Bone marrow (tissue), 2 donors: Measurements from ENCODE around the gene CLBA1.

Source experiments
- DNase-seq, 2 donors: peaks; one replicate each; lab custom pipeline; 2025; lab: John Stamatoyannopoulos, UW

CLBA1 gene

DNA sequence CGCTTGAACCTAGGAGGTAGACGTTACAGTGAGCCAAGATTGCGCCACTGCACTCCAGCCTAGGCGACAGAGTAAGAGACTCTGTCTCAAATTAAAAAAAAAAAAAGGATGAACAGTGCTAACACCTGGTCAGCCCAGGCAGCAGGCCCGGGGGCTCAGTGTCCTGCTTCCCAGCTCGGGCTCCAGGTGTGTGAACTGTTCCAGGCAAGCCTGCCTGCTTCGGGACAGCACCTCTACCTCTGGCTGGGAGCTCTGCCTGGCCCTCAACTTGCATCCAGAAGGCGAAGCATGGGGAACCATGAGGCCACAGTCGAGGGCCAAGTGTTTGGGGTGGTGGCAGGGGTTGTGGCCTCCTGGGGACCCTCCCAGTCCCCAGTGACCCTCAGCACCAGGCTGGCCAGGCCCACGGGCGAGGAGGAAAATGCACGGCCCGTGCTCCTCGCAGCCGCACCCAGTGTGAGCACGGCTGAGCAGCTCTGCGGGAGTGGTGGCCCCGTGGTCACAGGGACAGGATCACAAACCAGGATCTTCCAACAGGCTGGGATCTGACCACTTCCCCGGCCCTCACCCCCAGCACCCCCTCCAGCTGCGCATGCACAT, 19.8 kb downstream of the CLBA1 start:
- no peak for DNase-seq

DNA sequence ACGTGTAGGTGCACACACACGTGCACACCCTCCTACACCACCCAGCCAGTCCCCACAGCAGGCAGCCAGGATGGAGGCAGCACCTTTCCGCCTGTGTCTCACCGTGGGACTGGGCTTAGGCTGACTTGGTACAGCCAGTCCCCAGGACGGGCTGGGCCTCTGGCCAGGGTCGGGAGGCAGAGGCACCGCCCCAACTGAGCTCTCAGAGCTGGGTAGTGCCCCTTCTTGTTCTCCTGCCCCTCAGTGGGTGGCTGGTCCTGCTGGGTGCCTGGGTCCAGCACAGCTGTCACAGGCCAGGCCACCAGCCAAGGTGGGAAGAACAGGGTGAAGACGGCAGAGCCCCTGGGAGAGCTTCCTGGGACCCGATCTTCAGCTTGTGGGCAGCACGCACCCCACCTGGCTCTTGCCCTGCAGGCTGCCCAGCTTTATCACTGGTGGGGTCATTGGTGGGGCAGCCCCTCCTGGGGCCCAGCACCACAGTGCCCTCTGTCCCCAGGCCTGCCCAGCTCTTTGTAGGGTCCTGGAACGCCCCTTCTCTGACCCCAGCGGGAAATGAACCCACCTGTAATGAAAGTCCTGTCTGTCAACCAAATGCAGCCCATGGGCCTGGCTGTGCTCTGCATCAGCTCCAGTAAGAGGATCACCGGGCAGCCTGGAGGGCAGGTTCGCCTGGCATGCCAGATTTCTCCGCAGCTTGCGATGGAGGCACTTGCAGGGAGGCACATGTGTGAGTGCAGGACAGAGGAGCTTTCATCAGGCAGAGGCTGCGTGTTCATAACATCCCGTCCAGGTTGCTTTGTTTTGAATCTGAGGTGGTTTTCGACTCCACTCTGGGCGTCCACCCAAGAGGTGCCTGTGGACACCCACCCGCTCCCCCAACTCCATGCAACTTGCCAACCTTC, 20.6 kb downstream of the CLBA1 start:
- DNase-seq: no peak

DNA sequence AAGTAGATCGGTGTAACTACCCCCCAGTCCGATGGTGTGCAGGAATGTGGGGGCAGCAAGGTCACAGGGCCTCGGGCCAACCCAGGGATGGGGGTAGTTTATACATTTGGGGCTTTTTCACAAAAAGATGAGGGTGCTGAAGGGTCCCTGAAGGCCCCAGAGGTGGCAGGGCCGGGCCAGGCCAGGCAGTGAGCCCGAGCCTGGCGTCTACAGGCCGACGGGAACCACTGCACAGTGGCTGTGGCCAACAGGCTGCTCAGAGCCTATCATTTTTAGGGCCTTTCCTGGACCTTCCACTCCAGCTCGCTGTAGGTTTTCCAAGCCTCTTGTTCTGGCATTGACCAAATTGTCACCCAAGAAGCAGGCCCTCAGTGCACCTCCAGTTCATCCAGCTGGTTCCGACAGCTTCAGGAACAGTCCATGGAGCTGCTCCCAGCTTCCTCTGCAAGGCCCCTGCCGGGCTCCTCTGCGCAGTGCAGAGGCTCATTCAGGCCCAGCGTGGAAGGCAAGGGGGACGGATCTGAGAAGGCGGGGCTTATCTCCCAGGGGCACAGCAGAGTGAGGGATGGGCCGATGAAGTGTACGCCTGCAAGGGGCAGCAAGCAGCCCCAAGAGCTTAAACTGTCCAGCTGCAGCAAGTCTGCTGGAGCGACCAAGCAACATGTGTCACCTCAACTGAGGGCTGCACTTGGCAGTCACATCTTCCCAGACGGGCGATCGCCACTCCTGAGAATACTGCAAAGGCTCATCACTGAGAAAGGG, 21.4 kb downstream of the CLBA1 start:
- DNase-seq: no peak

DNA sequence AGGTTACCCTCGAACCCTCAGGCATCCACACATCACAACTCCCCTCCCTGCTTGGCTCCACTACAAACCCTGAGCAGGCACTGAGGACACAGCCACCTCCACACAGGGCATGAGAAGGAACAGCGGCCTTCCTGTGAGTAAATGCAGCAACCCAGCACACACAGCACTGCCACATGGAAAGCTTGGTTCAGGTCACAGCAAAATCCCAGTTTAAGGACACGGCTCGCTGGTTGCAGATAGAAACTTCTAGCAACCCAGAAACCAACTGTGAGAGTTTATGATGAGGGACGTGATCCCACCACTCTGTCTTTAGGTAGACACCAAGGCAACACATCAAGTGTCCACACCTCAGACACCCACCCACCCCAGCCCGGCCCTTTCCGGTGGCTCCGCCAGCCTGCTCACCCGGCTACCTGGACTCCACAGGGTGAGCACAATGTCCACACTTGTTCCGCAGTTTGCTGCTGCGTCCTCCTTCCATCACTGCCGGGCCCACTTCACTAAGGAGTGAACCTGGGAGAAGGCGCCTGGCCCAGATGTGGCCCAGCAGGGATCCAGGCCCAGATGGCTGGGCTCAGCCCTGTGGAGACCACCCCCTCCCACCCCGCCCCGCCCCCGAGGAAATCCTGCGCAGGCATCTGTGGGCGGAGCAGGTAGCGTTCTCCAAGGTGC, 22.1 kb downstream of the CLBA1 start:
- no peak for DNase-seq

DNA sequence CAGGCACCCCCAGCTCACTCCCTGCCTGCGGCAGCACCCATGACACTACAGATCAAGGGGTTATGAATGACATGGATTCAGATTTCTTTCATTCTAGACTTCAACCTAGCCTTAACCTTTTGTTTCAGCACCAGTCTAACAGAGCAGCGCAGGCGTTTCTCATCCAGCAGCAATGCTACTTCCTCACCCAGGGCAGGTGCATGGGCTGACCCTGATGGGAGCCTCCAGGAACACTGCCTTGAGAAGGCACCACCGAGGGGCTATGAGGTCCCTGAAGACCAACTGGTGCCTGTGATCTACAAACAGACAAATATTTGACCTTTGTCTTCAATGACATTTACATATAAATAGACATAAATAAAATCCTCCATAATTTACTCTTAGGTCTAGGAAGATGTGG, 24.5 kb downstream of the CLBA1 start:
- DNase-seq: no peak

DNA sequence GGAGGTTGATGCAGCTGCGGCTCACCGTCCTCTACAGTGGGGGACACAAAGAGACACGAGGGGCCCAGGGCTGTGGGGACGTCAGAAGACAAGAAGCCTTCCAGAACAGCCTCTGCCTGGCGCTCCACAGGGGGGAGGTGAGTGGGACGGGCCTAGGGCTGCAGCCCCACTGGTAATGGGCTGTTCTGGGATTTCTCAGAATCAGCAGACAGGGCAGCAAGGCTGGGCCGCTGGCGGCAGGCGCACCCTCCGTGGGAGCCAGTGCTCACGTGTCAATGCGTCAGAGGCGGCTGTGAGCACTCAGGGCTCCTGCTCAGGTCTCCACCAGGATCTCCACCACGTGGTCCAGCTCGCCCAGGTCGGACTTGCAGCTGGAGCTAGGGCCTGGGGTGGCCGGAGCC, 25.3 kb downstream of the CLBA1 start:
- DNase-seq: no peak

DNA sequence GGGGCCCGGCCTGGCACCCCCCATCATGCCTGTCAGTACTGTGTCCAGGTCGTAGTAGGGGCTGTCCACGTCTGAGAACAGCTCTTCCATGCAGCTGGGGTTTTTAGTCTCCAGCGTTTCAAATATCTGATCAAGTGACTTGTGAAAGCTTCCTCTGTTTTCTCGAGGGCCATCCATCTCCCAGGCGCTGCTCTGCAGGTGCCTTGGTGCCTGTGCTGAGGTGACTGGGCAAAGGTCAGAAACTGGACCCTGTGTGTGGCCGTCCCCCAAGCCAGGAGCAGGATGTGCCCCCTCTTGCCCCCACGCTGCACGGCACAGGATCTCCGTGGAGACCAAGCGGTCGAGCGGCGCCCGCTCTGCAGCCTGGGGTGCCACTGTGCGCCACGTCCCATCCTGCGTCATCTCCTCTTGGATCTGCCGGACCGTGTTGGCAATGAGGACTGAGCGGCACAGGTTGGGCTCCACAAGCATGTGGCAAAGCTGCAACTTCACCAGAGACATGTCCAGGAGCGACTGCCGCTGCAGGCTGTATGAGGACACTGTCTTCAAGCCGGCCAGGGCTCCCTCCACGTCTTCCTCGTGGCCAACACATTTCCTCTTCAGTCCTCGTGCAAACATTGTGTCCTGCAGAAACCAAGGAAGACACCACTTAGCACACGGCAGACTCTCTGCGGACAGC, 25.9 kb downstream of the CLBA1 start:
- DNase-seq: no peak

DNA sequence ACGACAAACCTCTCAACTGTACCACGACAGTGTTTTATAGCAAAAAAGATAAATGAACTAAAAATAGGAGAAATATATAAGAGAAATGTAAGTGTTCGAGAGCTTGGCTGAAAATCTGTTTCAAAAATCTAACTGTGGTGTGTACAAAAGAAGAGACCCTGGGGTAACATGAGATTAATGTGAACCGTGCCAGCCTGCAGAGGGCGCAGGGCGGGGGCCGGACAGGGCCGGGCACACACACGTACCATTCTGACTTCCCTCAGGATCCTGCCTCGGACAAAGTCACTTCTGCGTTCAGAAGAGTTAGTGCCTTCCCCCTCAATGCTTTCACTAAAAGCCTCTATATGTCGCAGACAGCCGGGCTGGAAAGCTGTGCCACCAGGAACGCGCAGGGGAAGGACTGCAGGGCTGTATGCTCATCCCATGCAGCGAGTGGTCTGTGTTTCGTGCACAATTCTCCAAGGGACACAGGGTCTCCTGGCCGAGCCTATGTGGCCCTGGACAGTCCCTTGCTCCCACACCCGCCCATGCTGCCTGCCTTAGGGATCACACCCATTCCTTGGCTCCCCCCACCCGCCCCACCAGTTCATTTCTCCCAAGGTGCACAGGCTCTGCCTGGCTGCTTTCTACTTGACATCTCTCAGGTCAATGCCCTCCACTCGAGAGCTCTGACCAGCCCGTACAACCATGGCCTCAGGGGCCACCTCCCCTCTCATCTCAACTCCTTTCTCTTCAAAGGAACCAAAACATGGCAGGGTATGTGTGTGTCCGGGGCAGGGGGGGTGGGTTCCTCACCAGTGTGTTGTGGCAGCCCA, 26.8 kb downstream of the CLBA1 start:
- no peak for DNase-seq

DNA sequence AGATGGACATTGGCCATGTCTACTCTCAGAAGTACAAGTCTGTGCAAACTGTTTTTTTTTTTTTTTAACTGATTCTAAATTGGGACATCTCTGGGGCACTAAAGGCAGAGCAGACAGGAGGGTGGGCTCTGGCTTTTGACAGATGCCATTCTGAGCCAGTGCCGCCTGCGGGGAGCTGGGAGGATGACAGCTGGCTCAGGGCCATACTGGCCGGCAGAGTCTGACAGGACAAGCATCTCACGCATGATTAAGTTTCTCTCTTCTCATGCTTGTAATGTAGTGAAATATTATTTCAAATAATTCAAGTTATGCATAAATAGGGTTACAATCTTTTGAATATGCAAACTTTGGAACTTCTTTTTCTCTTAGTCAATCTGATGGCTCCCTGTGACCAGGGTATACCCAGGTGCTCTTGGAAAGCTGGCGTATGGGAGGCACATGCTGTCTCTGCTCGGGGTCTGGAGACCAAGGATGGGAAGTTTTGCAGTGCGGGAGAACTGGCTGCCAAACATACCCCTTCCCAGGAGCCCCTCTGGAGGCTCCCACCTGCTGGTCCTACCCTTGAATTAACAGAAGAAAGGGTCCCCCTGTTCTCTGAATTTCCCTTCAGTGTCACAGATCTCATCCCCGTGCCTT, 27.7 kb downstream of the CLBA1 start:
- DNase-seq: no peak

DNA sequence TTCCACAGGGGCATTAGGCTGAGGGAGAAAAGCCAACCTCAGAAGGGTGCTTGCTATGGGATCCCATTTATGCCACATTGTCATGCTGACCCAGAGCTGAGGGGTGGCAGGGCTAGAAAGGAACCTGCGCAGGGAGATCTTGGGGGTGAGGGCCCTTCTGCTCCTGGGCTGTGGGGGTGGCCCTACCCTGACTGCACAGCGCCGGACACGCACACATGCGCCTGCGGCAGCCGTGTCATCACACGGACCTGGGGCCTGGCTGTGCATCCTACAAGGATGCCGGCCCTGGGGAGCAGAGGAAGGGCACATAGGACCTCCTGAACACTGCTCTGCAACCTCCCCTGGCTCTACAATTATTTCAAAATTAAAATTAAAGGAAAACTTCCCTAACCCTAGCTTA, 28.4 kb downstream of the CLBA1 start:
- DNase-seq: no peak

DNA sequence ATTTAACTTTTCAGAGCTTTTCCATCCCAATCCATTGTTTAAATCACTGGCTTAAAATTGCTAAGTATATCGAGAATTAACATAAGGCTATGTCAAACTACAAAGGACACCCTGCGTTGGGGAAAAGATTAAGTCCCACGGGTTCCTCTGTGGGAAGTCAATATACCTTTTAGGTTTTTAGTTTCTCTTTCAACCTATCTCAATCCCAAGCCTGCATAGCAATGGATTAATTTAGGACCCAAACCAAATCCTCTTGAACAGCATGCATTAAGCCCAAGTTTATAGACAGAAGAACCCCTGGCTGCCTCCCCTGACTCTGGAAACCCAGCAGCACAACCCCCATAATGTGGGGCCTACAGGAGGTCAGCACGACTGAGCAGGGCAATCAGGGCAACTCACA, 29.0 kb downstream of the CLBA1 start:
- DNase-seq: no peak

DNA sequence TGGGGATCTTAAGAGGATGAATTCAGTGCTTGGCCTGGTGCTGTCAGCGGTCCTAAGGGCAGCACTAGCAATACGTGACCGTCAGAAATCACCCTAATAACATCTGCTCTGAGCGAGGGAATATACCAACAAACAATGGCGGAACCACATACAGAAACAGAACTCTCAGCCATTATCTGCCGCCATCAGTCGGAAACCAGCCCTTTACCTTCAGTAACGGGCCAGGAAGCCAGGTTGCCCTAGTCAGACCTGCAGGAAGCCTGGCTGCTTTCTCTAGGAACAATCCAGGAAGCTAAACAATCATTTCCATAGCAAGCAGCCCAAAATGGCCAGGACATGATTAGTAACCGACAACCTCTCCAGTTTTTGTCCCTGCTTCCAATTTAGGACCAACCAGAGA, 29.7 kb downstream of the CLBA1 start:
- DNase-seq: no peak

DNA sequence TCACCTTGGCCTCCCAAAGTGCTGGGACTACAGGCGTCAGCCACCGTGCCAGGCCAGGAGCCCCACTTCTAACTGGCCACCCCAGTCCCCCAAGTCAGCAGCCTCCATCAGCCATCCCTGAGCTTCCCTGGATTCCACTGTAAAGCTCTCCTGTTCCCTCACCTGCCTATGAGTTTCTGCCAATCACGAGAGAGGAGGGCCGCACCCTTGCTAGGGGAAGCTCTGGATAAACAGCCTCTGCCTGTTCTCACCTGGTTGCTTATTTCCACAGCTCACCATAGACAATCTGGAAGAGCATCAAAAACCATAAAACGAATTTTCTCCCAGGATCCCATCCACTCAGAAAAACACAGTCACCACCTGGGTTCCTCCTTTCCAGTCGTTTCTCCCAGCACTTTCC, 30.3 kb downstream of the CLBA1 start:
- DNase-seq: no peak

DNA sequence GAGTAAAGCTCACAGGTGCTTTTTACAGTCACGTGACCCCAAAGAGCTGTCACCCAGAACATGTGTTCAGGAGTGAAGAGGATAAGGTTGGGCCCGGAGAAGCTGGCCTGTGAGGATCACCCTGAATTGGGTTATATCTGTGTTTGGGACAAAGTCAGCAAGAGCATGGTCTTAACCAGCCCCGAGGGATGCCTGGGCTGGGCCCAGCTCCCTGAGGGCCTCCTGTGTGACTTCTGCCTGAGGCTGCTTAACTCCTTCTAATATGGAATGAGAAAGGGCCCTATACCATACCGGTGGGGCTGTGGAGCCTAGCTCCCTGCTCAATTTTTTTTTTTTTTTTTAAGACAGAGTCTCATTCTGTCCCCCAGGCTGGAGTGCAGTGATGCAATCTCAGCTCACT, 32.8 kb downstream of the CLBA1 start:
- DNase-seq: no peak

DNA sequence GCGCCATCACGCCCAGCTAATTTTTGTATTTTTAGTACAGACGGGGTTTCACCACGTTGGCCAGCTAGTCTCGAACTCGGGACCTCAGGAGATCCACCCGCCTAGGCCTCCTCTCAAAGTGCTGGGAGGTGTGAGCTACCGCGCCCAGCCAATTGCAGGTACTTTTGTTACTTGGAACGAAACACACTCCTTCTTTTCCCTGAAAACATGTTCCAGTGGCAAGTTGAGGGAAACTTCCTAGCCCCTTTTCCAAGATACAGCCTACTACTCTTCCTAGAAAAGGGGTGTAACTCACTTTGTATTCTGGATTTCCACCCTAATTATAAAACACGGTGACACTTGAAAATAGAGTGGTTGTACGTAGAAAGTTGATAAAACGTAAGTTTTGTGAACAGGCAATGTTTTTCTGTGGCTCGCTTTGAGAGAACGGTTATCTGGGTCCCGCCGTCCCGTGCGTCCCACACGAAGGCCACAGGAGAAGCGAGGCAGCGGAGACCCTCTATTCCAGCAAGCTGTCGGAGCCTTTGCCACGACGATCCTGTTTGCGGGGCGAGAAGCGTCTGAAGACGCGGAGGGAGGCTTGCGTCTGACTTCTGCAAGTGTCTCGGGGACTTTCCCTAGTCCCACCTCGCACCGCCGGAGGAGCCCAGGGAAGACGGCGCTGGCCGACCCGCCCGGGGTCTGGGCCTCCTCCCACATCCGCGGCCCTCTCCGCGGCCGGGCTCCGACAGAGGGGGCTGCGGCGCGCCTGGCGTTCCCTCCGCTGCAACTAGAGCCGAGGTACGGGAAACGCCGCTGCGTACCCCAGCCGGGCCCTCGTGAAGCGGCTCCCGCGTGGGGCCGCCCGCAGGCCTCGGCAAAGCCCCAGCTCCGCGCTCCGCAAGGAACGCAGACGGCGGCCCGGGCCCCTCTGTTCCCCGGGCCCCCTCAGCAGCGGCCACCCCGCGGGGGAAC, 34.5 kb downstream of the CLBA1 start:
- peak; percentile 34 to 49 for DNase-seq

DNA sequence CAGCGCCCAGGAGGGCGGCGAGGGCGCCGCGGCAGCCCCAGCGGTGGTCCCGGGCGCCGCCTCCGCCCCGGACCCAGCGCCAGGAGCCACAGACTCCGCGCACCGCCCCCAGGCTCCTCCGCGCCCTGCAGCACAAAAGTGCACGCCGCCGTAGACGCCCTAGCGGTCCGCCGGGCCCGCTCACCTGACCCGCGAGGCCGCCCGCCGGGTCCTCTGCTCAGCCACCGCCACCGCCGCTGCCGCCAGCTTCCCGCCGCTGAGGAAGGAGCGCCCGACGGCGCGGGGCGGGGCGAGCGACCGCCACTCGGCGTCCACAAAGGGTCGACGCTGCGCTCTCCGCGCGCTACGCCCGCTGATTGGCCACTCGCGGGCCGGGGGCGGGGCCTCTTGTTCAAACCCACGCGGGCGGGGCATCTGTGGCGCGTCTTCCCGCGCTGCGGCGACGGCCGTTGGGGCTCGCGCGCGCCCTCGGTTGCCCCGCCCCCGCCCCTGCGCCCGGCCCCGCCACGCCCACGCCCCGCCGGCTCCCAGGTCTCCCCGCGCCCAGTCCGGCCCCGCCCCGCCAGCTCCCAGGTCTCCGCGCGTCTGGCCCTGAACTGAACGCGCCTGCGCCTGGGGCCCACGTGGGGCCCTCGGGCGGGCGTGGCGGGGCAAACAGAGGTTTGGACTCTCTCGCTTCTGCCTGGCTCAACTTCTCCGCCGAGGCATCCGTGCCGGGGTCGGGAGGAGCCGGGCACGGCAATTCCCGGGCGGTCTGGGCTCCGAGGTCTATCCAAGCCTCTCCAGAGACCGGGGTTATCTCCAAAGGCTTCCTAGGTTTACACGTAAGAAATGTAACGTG, 35.4 kb downstream of the CLBA1 start, which contains the start of gene CDCA4:
Gene CDCA4, minus strand, starts transcription at position 269 of the 841 bp plus-strand sequence. CDS start 9,154 bp downstream, outside the sequence.
- DNase-seq: peak; percentile 91 to 96

DNA sequence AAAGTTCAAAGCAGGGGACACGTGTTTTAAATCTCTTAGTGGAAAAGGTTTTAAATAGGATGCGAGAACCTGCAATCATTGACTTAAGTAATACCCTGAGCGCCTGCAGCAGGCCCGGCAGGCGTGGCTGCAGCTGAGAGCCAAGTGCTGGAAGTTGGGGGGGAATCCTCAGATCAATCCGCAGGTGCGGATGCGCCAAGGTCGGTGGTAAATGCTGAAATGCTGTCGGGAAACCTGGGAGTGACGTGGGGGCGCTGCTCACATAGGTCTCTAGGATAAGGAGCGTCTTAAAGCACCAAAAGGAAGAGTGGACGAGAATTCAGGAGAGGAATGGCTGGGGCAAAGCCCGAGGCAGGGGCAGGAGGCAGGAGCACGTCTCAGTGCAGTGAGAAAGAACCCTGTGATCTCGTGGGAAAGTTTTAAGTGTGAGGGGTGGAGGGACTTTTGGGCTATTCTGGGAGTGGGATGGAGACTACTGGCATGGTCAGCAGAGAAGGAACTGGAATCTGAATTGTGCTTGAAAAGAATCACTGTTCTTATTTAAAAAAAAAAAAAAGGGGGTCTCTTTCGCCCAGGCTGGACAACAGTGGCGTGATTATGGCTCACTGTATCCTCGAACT, 36.2 kb downstream of the CLBA1 start:
- no peak for DNase-seq

DNA sequence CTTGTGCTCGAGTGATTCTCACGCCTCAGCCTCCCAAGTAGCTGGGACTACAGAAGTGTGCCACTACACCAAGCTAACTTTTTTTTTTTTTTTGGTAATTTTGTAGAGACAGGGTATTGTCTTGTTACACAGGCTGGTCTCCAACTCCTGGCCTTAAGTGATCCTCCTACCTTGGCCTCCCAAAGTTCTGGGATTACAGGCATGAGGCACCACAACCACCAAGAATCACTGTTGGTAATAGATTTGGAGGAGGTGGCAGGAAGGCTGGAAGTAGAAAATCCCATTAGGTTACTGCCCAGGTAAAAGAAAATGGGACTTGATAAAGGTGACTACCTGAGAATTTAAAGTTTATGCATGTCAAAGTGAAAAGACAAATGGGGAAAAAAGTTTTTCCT, 36.7 kb downstream of the CLBA1 start:
- DNase-seq: no peak
